ENCODE results near the gene RALB. TPM values are rescaled to one million over a fixed set of nuclear protein-coding genes. Genes with fewer than 3 reads are reported as not detected.

The RALB gene
- polyA plus RNA-seq, 1 of the 3 experiments (the other 2 are of a cell fraction), result 37.2 TPM

- TF ChIP-seq RCOR1 (IDR thresholded peaks at IDR 0.05; ENCODE audit: low read length), result no peak
These were observed 16.3 kb upstream of the RALB start (continued) for GRCh38 chr2:120236316-120236715.

DNA sequence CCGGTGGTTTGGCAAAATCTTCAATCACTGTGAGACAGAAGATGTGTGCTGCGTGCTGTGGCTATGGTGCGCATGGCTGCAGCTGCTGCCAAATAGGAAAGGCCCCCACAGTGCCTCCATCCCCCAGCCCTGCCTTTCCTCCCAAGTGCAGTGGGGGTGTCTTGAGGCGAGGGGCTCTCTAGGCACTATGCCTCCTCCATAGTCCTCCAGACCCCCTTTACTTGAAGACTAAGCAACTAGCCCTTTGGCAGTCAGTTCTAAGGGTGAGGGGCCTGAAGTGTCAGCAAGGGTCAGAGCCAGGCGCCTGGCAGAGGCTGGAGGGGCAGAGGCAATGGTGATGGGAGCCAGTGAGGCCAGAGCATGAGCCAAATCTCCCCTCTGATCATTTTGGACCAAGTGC lies 15.9 kb upstream of the RALB start:
- no peak for DNase-seq
- Histone ChIP-seq H3K27me3 (ENCODE audit: insufficient read depth) (no peaks in the 10 kb centered on the region), H3K4me3 (ENCODE audit: low read depth in 2 of 2, low read length in 1 of 2) (no peak overlapping the region), H3K27ac (ENCODE audit: low read depth in 2 of 2, low read length in 1 of 2) (no peak overlapping the region), H3K4me2 (peak overlapping the region; percentile 44; the same call in 1 of the 2 replicates), H3K36me3 (replicated peaks in 1 of 2; ENCODE audit: control insufficient read depth in 1 of 2, insufficient read depth in 2 of 2, low read length in 1 of 2) (no peaks in the 10 kb centered on the region), H3K4me1 (ENCODE audit: control insufficient read depth in 1 of 2, insufficient read depth in 2 of 2, low read depth in 1 of 2, low read length in 1 of 2) (peaks cover 9 to 20% of the 10 kb centered on the region in 2 experiments; a peak in 3 of 4 replicates), H3K9ac (no peak overlapping the region), H3K9me2 (no peaks in the 10 kb centered on the region), H3K9me3 (no peaks in the 10 kb centered on the region), H3F3A (replicated peaks; ENCODE audit: insufficient read depth) (peaks cover 9% of the 10 kb centered on the region), H2AFZ (ENCODE audit: low read depth) (no peak overlapping the region), H4K20me1 (ENCODE audit: insufficient read depth) (no peaks in the 10 kb centered on the region), H3K79me2 (ENCODE audit: insufficient read depth) (no peaks in the 10 kb centered on the region)
- TF ChIP-seq FOXJ3 (CRISPR knock-in tag; IDR thresholded peaks at IDR 0.05), result no peak
- TF ChIP-seq FOXM1 (IDR thresholded peaks at IDR 0.05; ENCODE audit: low read depth), result no peak
- no peak for TF ChIP-seq NRF1 (IDR thresholded peaks at IDR 0.05; ENCODE audit: low read depth, low read length)
- TF ChIP-seq EZH2phosphoT487 (IDR thresholded peaks at IDR 0.05; ENCODE audit: borderline replicate concordance, low read depth), result no peak
- TF ChIP-seq, protein P1, sequence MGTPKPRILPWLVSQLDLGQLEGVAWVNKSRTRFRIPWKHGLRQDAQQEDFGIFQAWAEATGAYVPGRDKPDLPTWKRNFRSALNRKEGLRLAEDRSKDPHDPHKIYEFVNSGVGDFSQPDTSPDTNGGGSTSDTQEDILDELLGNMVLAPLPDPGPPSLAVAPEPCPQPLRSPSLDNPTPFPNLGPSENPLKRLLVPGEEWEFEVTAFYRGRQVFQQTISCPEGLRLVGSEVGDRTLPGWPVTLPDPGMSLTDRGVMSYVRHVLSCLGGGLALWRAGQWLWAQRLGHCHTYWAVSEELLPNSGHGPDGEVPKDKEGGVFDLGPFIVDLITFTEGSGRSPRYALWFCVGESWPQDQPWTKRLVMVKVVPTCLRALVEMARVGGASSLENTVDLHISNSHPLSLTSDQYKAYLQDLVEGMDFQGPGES (IDR thresholded peaks at IDR 0.05; ENCODE audit: low read depth, low read length), result no peak
- no peak for TF ChIP-seq PBX3 (IDR thresholded peaks at IDR 0.05)
- no peak for TF ChIP-seq RCOR1 (IDR thresholded peaks at IDR 0.05; ENCODE audit: low read length)
- TF ChIP-seq, protein P2, sequence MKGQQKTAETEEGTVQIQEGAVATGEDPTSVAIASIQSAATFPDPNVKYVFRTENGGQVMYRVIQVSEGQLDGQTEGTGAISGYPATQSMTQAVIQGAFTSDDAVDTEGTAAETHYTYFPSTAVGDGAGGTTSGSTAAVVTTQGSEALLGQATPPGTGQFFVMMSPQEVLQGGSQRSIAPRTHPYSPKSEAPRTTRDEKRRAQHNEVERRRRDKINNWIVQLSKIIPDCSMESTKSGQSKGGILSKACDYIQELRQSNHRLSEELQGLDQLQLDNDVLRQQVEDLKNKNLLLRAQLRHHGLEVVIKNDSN (IDR thresholded peaks at IDR 0.05; ENCODE audit: borderline replicate concordance, low read depth), result no peak
- no peak for TF ChIP-seq MEF2A (IDR thresholded peaks at IDR 0.05; ENCODE audit: borderline replicate concordance, low read depth)
- no peak for TF ChIP-seq MAX (IDR thresholded peaks at IDR 0.05; ENCODE audit: low read depth)
- TF ChIP-seq RXRA (IDR thresholded peaks at IDR 0.05; ENCODE audit: borderline replicate concordance, low read depth), result no peak
- no peak for TF ChIP-seq JUND (IDR thresholded peaks at IDR 0.05)
- TF ChIP-seq POLR2AphosphoS5 (IDR thresholded peaks at IDR 0.05; ENCODE audit: low read depth, low read length), result no peak
- no peak for TF ChIP-seq GATA2 (CRISPR knock-in tag; IDR thresholded peaks at IDR 0.05)
- TF ChIP-seq FOSL2 (IDR thresholded peaks at IDR 0.05; ENCODE audit: borderline replicate concordance, low read depth), result no peak
- TF ChIP-seq ELF1 (IDR thresholded peaks at IDR 0.05), result no peak
- no peak for TF ChIP-seq TCF12 (IDR thresholded peaks at IDR 0.05)
- TF ChIP-seq CHD2 (IDR thresholded peaks at IDR 0.05; ENCODE audit: low read length, partially characterized antibody), result no peak
- TF ChIP-seq YY1 (IDR thresholded peaks at IDR 0.05; ENCODE audit: low read depth), result no peak
- 50% methylated on average over 2 of the region's 5 CpGs for WGBS (ENCODE audit: low lambda C conversion rate)
- ChIA-PET CTCF (interaction anchor here (1.7 kb wide), 1 partner anchor 76 kb away, joined by 4 read pairs; no protein-coding TSS in a partner anchor), POLR2A (no interaction called here)

Measured in SK-N-SH (cell line).